WTC11 (cell line): Measurements from ENCODE around the gene HBQ1. TPM values are rescaled to one million over a fixed set of nuclear protein-coding genes. Genes with fewer than 3 reads are reported as not detected.
"Not testable (repeated sequence)": the region's sequence is repeated elsewhere in the genome, so short reads cannot be mapped to it uniquely, and the experiment has no call there.

Experiments used
- ATAC-seq: fragments of 200-7000 bp; cut with Tn5 transposase; 2 replicates; pipeline ENCODE4 v1.10.0; 2021; ENCODE audit warnings: mild to moderate bottlenecking, moderate library complexity
- CTCF ChIA-PET: fragments of 300-600 bp; sonication (Branson Sonifier 250); formaldehyde crosslinking; loops from one replicate; lab custom pipeline; 2021; ENCODE audit warnings: antibody characterized with exemption; lab: Charles Lee
- POLR2A ChIA-PET: fragments of 350-600 bp; sonication (Branson Sonifier 250); formaldehyde crosslinking; loops from one replicate; lab custom pipeline; 2021; ENCODE audit warnings: antibody characterized with exemption; lab: Charles Lee
- DNase-seq: peaks from one replicate; pipeline ENCODE4 v3.0.0; 2021; ENCODE audit warnings: low spot score
- H3K27ac Mint-ChIP-seq: 2 replicates; pipeline ENCODE4 v1.8.0; 2021; ENCODE audit warnings: mixed read lengths
- H3K27me3 Mint-ChIP-seq: 2 replicates; pipeline ENCODE4 v1.8.0; 2021; ENCODE audit warnings: low read depth, mild to moderate bottlenecking, moderate library complexity, mixed read lengths
- H3K36me3 Mint-ChIP-seq: 2 replicates; pipeline ENCODE4 v1.8.0; 2021; ENCODE audit warnings: mixed read lengths
- H3K4me1 Mint-ChIP-seq: 2 replicates; pipeline ENCODE4 v1.8.0; 2022; ENCODE audit warnings: mixed read lengths
- H3K4me3 Mint-ChIP-seq: 2 replicates; pipeline ENCODE4 v1.8.0; 2021; ENCODE audit warnings: mild to moderate bottlenecking, moderate library complexity, mixed read lengths
- H3K9me3 Mint-ChIP-seq: 2 replicates; pipeline ENCODE4 v1.8.0; 2021; ENCODE audit warnings: mixed read lengths
- CREB1 ChIP-seq: sonication (generic); formaldehyde crosslinking; IDR thresholded peaks from 2 replicates; pipeline ENCODE4 v1.8.0; 2023; ENCODE audit warnings: mild to moderate bottlenecking, missing genetic modification reagents
- CREM ChIP-seq: sonication (generic); formaldehyde crosslinking; IDR thresholded peaks from 2 replicates; pipeline ENCODE4 v1.8.1; 2022; ENCODE audit warnings: mild to moderate bottlenecking, missing genetic modification reagents, moderate library complexity
- CTCF ChIP-seq: fragments of 200-600 bp; IDR thresholded peaks from 2 replicates; pipeline ENCODE4 v1.8.0; 2022; ENCODE audit warnings: antibody characterized with exemption
- FOXJ3 ChIP-seq: sonication (generic); formaldehyde crosslinking; IDR thresholded peaks from 2 replicates; pipeline ENCODE4 v1.9.0; 2021; ENCODE audit warnings: missing genetic modification reagents, mild to moderate bottlenecking, borderline replicate concordance
- FOXP1 ChIP-seq: sonication (generic); formaldehyde crosslinking; IDR thresholded peaks from 2 replicates; pipeline ENCODE4 v1.8.0; 2022; ENCODE audit warnings: missing genetic modification reagents, mild to moderate bottlenecking, moderate library complexity, borderline replicate concordance
- HMGXB4 ChIP-seq: sonication (generic); formaldehyde crosslinking; IDR thresholded peaks from 2 replicates; pipeline ENCODE4 v1.8.1; 2023; ENCODE audit warnings: mild to moderate bottlenecking, moderate library complexity, missing genetic modification reagents
- IRF2 ChIP-seq: sonication (generic); formaldehyde crosslinking; IDR thresholded peaks from 2 replicates; pipeline ENCODE4 v1.8.0; 2022; ENCODE audit warnings: low read depth, missing genetic modification reagents, borderline replicate concordance
- NFATC4 ChIP-seq: fragments of 250-450 bp; sonication (Bioruptor Pico); IDR thresholded peaks from 2 replicates; pipeline ENCODE4 v1.9.0; 2021; ENCODE audit warnings: mild to moderate bottlenecking
- SMAD3 ChIP-seq: sonication (generic); formaldehyde crosslinking; IDR thresholded peaks from 2 replicates; pipeline ENCODE4 v1.8.0; 2022; ENCODE audit warnings: missing genetic modification reagents, mild to moderate bottlenecking, borderline replicate concordance
- SMAD4 ChIP-seq: sonication (generic); formaldehyde crosslinking; IDR thresholded peaks from 2 replicates; pipeline ENCODE4 v1.8.0; 2022; ENCODE audit warnings: mild to moderate bottlenecking, missing genetic modification reagents
- SOX15 ChIP-seq: fragments of 250-450 bp; sonication (Bioruptor Pico); IDR thresholded peaks from 2 replicates; pipeline ENCODE4 v1.9.0; 2021; ENCODE audit warnings: mild to moderate bottlenecking
- ZBTB21 ChIP-seq: sonication (generic); formaldehyde crosslinking; IDR thresholded peaks from 2 replicates; pipeline ENCODE4 v1.8.1; 2023; ENCODE audit warnings: mild to moderate bottlenecking, missing genetic modification reagents, borderline replicate concordance
- ZBTB43 ChIP-seq: sonication (generic); formaldehyde crosslinking; IDR thresholded peaks from 2 replicates; pipeline ENCODE4 v1.8.1; 2023; ENCODE audit warnings: mild to moderate bottlenecking, missing genetic modification reagents
- ZNF138 ChIP-seq: sonication (generic); formaldehyde crosslinking; conservative IDR thresholded peaks from 2 replicates; pipeline ENCODE4 v1.8.1; 2022; ENCODE audit warnings: mild to moderate bottlenecking, moderate library complexity, missing genetic modification reagents
- ZNF281 ChIP-seq: sonication (generic); formaldehyde crosslinking; IDR thresholded peaks from 2 replicates; pipeline ENCODE4 v1.8.0; 2023; ENCODE audit warnings: mild to moderate bottlenecking, missing genetic modification reagents
- ZNF396 ChIP-seq: fragments of 250-450 bp; sonication (Bioruptor Pico); IDR thresholded peaks from 2 replicates; pipeline ENCODE4 v1.8.0; 2021; ENCODE audit warnings: mild to moderate bottlenecking, moderate library complexity, borderline replicate concordance
- ZNF423 ChIP-seq: fragments of 250-450 bp; sonication (Bioruptor Pico); IDR thresholded peaks from 2 replicates; pipeline ENCODE4 v2.1.2; 2022; ENCODE audit warnings: mild to moderate bottlenecking, moderate library complexity
- ZSCAN18 ChIP-seq: fragments of 250-450 bp; sonication (Bioruptor Pico); IDR thresholded peaks from 2 replicates; pipeline ENCODE4 v2.1.2; 2022; ENCODE audit warnings: mild to moderate bottlenecking, moderate library complexity
- total RNA-seq: library from RNA; stranded (reverse); gene quantifications from 3 replicates; pipeline ENCODE4 v1.2.3, GENCODE V29; 2021

Gene HBQ1
- total RNA-seq, 1 experiment from 2014 or later = 3.0 TPM

GRCh38 chr16:170788-171187 is 9.5 kb upstream of the HBQ1 start:
- Mint-ChIP-seq H3K36me3 (no peaks in the 10 kb centered on the region), H3K4me1 (peaks cover 39% of the 10 kb centered on the region), H3K27ac (no peak overlapping the region), H3K27me3 (peaks cover 93% of the 10 kb centered on the region), H3K4me3 (no peak overlapping the region), H3K9me3 (no peaks in the 10 kb centered on the region)
- TF ChIP-seq HMGXB4 (CRISPR knock-in tag) = no peak
- TF ChIP-seq ZSCAN18 (CRISPR knock-in tag) = no peak
- TF ChIP-seq SMAD4 (CRISPR knock-in tag) = no peak
- no peak for TF ChIP-seq ZBTB21 (CRISPR knock-in tag)
- no peak for TF ChIP-seq ZBTB43 (CRISPR knock-in tag)
- TF ChIP-seq SMAD3 = no peak
- TF ChIP-seq ZNF281 (CRISPR knock-in tag) = no peak
- no peak for TF ChIP-seq SOX15
- no peak for TF ChIP-seq CREM
- TF ChIP-seq FOXP1 = no peak
- TF ChIP-seq ZNF396 (CRISPR knock-in tag) = no peak
- TF ChIP-seq ZNF138 (CRISPR knock-in tag) = no peak
- no peak for TF ChIP-seq CREB1 (CRISPR knock-in tag)
- no peak for TF ChIP-seq CTCF
- TF ChIP-seq FOXJ3 (CRISPR knock-in tag) = no peak
- TF ChIP-seq ZNF423 (CRISPR knock-in tag) = no peak
- TF ChIP-seq NFATC4 = no peak
- TF ChIP-seq IRF2 = no peak
- POLR2A ChIA-PET = no interaction called here
- DNase-seq (no peak), ATAC-seq (no peak)
- CTCF ChIA-PET = interaction anchor here (1.0 to 1.3 kb wide), 3 partner anchors 64 to 105 kb away, joined by 3 to 5 read pairs (median 3); no protein-coding TSS in a partner anchor

GRCh38 chr16:172374-172941 is 7.8 kb upstream of the HBQ1 start, which contains the start of gene HBA2:
HBA2 (plus strand) TSS chr16:172876; CDS start chr16:172913, 37 bp downstream.
- peaks cover 87% of the 10 kb centered on the region for H3K27me3 Mint-ChIP-seq
- H3K27ac Mint-ChIP-seq, CTCF ChIA-PET, H3K9me3 Mint-ChIP-seq, POLR2A ChIA-PET, H3K36me3 Mint-ChIP-seq, DNase-seq: not testable (repeated sequence)
- peak; percentile 4; the same call in 1 of the 2 replicates for ATAC-seq
- peak within 1 kb of the TSS; percentile 49 for H3K4me3 Mint-ChIP-seq
- peaks cover 30% of the 10 kb centered on the region for H3K4me1 Mint-ChIP-seq

- H3K9me3 Mint-ChIP-seq, DNase-seq, H3K27ac Mint-ChIP-seq, CTCF ChIA-PET, ATAC-seq, POLR2A ChIA-PET, H3K36me3 Mint-ChIP-seq: not testable (repeated sequence)
- peak overlapping the region; percentile 49 for H3K4me3 Mint-ChIP-seq
- peaks cover 87% of the 10 kb centered on the region for H3K27me3 Mint-ChIP-seq
- peaks cover 30% of the 10 kb centered on the region for H3K4me1 Mint-ChIP-seq
Measured at GRCh38 chr16:173211-173854, 6.9 kb upstream of the HBQ1 start.

- H3K27ac Mint-ChIP-seq, H3K36me3 Mint-ChIP-seq, POLR2A ChIA-PET, DNase-seq, H3K9me3 Mint-ChIP-seq, ATAC-seq: not testable (repeated sequence)
- peak overlapping the region; percentile 46 for H3K4me3 Mint-ChIP-seq
- H3K4me1 Mint-ChIP-seq = peaks cover 30% of the 10 kb centered on the region
- CTCF ChIA-PET = interaction anchor here (0.6 kb wide), 1 partner anchor 61 kb away, joined by 3 read pairs; no protein-coding TSS in a partner anchor
- peaks cover 87% of the 10 kb centered on the region for H3K27me3 Mint-ChIP-seq
Measured at GRCh38 chr16:173928-174769, 6.1 kb upstream of the HBQ1 start.
